Measurements from ENCODE around the gene LTF.

The LTF gene

DNA sequence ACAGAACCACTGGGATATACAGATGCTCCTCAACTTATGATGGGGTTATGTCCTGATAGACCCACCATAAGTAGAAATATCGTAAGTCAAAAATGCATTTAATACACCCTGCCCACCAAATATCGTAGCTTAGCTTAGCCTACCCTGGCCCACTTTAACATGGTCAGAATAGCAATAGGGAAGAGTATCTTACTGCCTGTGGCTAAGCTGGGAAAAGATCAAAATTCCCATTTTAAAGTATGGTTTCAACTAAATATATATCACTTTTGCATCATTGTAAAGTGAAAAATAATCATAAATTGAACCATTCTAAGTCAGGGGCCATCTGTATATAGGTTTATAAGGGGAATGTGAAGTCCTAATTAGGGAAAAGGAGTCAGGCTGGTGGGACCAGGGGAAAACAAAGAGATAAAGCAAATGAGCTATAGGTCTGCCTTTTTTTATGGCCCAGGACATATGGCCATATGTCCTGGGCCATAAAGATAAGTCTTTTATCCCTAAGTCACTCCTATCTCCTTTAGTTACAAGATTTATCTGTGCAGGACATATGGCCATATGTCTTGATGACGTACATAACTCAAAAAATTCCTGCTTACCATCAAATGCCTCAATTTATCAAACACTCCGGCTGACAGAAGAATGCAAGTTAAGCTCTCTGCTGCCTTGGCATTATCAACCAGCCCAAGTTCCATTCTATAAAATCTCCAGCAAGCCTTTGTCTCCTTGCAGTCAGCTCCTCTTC is 44.3 kb upstream of the LTF start:
- Histone ChIP-seq H3K4me1 (ENCODE audit: control insufficient read depth, low read length) (peaks cover 4% of the 10 kb centered on the region; the same call in 1 of the 2 replicates), H3K79me2 (ENCODE audit: control insufficient read depth, low read length) (no peaks in the 10 kb centered on the region), H3K27me3 (ENCODE audit: control insufficient read depth, low read length) (no peaks in the 10 kb centered on the region), H3K27ac (ENCODE audit: low read depth, low read length) (no peak overlapping the region), H4K20me1 (ENCODE audit: control insufficient read depth, insufficient read depth, low read depth, low read length) (no peaks in the 10 kb centered on the region), H3F3A (ENCODE audit: control insufficient read depth, insufficient read depth) (no peaks in the 10 kb centered on the region), H3K36me3 (ENCODE audit: control insufficient read depth, low read length) (no peaks in the 10 kb centered on the region), H3K4me3 (ENCODE audit: low read length) (no peak overlapping the region), H3K9me2 (replicated peaks; ENCODE audit: control insufficient read depth, low read length) (no peaks in the 10 kb centered on the region), H3K9me3 (ENCODE audit: control insufficient read depth, insufficient read depth, low read length) (no peaks in the 10 kb centered on the region), H3K4me2 (ENCODE audit: low read length) (no peak overlapping the region)
- TF ChIP-seq, protein P1, sequence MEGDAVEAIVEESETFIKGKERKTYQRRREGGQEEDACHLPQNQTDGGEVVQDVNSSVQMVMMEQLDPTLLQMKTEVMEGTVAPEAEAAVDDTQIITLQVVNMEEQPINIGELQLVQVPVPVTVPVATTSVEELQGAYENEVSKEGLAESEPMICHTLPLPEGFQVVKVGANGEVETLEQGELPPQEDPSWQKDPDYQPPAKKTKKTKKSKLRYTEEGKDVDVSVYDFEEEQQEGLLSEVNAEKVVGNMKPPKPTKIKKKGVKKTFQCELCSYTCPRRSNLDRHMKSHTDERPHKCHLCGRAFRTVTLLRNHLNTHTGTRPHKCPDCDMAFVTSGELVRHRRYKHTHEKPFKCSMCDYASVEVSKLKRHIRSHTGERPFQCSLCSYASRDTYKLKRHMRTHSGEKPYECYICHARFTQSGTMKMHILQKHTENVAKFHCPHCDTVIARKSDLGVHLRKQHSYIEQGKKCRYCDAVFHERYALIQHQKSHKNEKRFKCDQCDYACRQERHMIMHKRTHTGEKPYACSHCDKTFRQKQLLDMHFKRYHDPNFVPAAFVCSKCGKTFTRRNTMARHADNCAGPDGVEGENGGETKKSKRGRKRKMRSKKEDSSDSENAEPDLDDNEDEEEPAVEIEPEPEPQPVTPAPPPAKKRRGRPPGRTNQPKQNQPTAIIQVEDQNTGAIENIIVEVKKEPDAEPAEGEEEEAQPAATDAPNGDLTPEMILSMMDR (IDR thresholded peaks at IDR 0.05; ENCODE audit: low read depth, low read length, poor library complexity, severe bottlenecking): no peak
- TF ChIP-seq EZH2phosphoT487 (IDR thresholded peaks at IDR 0.05; ENCODE audit: borderline replicate concordance, low read length): no peak

DNA sequence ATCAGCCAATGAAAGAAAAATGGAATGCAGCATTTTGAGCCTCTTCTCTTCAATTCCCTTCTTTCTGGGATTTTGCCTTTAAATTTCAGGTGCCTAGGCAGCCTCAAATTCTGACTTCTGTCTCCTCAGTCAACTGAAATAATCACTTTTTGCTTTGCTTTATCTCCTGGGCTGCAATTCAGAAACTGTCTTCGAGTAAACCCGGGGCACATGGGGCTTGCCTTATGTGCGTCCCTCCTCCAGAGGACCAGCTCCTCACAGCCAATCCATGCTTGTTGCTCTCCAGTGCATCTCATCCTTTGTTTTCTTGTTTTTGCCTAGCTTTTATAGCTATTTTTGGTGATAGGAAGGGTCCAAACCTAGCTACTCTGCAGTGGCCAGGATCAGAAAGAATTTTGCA is 41.8 kb upstream of the LTF start:
- no peaks in the 10 kb centered on the region for H4K20me1 ChIP-seq (ENCODE audit: control insufficient read depth, insufficient read depth, low read depth, low read length)
- no peaks in the 10 kb centered on the region for H3K36me3 ChIP-seq (ENCODE audit: control insufficient read depth, low read length)
- H3K27me3 ChIP-seq (ENCODE audit: control insufficient read depth, low read length): no peaks in the 10 kb centered on the region
- no peaks in the 10 kb centered on the region for H3F3A ChIP-seq (ENCODE audit: control insufficient read depth, insufficient read depth)
- H3K79me2 ChIP-seq (ENCODE audit: control insufficient read depth, low read length): no peaks in the 10 kb centered on the region
- no peak overlapping the region for H3K4me3 ChIP-seq (ENCODE audit: low read length)
- no peak overlapping the region for H3K4me2 ChIP-seq (ENCODE audit: low read length)
- H3K27ac ChIP-seq (ENCODE audit: low read depth, low read length): no peak overlapping the region
- no peak for TF ChIP-seq EZH2phosphoT487 (IDR thresholded peaks at IDR 0.05; ENCODE audit: borderline replicate concordance, low read length)
- TF ChIP-seq, protein P1 (IDR thresholded peaks at IDR 0.05; ENCODE audit: low read depth, low read length, poor library complexity, severe bottlenecking): no peak
- no peaks in the 10 kb centered on the region for H3K9me3 ChIP-seq (ENCODE audit: control insufficient read depth, insufficient read depth, low read length)
- no peaks in the 10 kb centered on the region for H3K9me2 ChIP-seq (replicated peaks; ENCODE audit: control insufficient read depth, low read length)
- peaks cover 28% of the 10 kb centered on the region for H3K4me1 ChIP-seq (ENCODE audit: control insufficient read depth, low read length)

DNA sequence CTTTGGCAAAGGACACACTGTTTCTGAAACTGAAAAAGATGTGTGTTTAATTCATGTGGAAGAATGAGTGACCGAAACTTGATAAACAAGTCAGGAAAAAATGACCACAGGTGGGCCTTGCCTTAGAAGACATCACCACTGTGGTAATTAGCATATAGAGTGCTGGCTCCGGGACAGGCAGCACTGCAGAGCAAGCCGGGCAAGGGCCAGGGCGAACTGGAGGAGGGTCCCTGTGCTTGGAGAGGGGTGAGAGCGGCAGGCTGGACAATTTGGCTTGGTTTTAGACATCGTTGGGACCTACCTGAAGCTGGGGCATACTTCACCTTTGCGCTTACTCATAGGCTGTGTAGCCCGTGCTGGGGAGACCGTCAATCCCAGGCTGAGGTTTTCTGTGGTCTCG is 41.2 kb upstream of the LTF start:
- no peak for TF ChIP-seq EZH2phosphoT487 (IDR thresholded peaks at IDR 0.05; ENCODE audit: borderline replicate concordance, low read length)
- TF ChIP-seq, protein P1 (IDR thresholded peaks at IDR 0.05; ENCODE audit: low read depth, low read length, poor library complexity, severe bottlenecking): no peak
- Histone ChIP-seq H3K4me2 (ENCODE audit: low read length) (no peak overlapping the region), H3K9me2 (replicated peaks; ENCODE audit: control insufficient read depth, low read length) (no peaks in the 10 kb centered on the region), H3K4me1 (ENCODE audit: control insufficient read depth, low read length) (peaks cover 34% of the 10 kb centered on the region), H3K4me3 (ENCODE audit: low read length) (no peak overlapping the region), H3F3A (ENCODE audit: control insufficient read depth, insufficient read depth) (no peaks in the 10 kb centered on the region), H3K27ac (ENCODE audit: low read depth, low read length) (no peak overlapping the region), H3K79me2 (ENCODE audit: control insufficient read depth, low read length) (no peaks in the 10 kb centered on the region), H3K9me3 (ENCODE audit: control insufficient read depth, insufficient read depth, low read length) (no peaks in the 10 kb centered on the region), H3K27me3 (ENCODE audit: control insufficient read depth, low read length) (no peaks in the 10 kb centered on the region), H3K36me3 (ENCODE audit: control insufficient read depth, low read length) (no peaks in the 10 kb centered on the region), H4K20me1 (ENCODE audit: control insufficient read depth, insufficient read depth, low read depth, low read length) (no peaks in the 10 kb centered on the region)
